ENCODE data around the gene ZNF394.
"Not testable (repeated sequence)": the region's sequence is repeated elsewhere in the genome, so short reads cannot be mapped to it uniquely, and the experiment has no call there.

The ZNF394 gene

GRCh38 chr7:99504281-99504602 is 4.2 kb upstream of the ZNF394 start:
- peak overlapping the region; percentile 77 for H3K4me3 ChIP-seq (ENCODE audit: low read depth, low read length)
- TF ChIP-seq CTCF (IDR thresholded peaks at IDR 0.05; ENCODE audit: borderline replicate concordance, insufficient read depth, low read depth, low read length): no peak

- not testable (repeated sequence) for H3K4me3 ChIP-seq (ENCODE audit: low read depth, low read length)
These were observed 1.2 kb upstream of the ZNF394 start for GRCh38 chr7:99501236-99501635.

GRCh38 chr7:99500637-99501009 is 542 bp upstream of the ZNF394 start:
- H3K4me3 ChIP-seq (ENCODE audit: low read depth, low read length): peak overlapping the region; percentile 93
- TF ChIP-seq CTCF (IDR thresholded peaks at IDR 0.05; ENCODE audit: borderline replicate concordance, insufficient read depth, low read depth, low read length): no peak

- peak overlapping the region; percentile 93 for H3K4me3 ChIP-seq (ENCODE audit: low read depth, low read length)
- TF ChIP-seq CTCF (IDR thresholded peaks at IDR 0.05; ENCODE audit: borderline replicate concordance, insufficient read depth, low read depth, low read length): no peak
These were observed 735 bp downstream of the ZNF394 start for GRCh38 chr7:99499371-99499720.

GRCh38 chr7:99498546-99498944 is 1.5 kb downstream of the ZNF394 start:
- peak overlapping the region; percentile 93 for H3K4me3 ChIP-seq (ENCODE audit: low read depth, low read length)
- TF ChIP-seq CTCF (IDR thresholded peaks at IDR 0.05; ENCODE audit: borderline replicate concordance, insufficient read depth, low read depth, low read length): no peak

- H3K4me3 ChIP-seq (ENCODE audit: low read depth, low read length): peak overlapping the region; percentile 93
- no peak for TF ChIP-seq CTCF (IDR thresholded peaks at IDR 0.05; ENCODE audit: borderline replicate concordance, insufficient read depth, low read depth, low read length)
These were observed 2.1 kb downstream of the ZNF394 start for GRCh38 chr7:99497766-99498545.

- H3K4me3 ChIP-seq (ENCODE audit: low read depth, low read length): no peak overlapping the region
- no peak for TF ChIP-seq CTCF (IDR thresholded peaks at IDR 0.05; ENCODE audit: borderline replicate concordance, insufficient read depth, low read depth, low read length)
These were observed 6.3 kb downstream of the ZNF394 start for GRCh38 chr7:99493823-99494222.

GRCh38 chr7:99490878-99491277 is 9.2 kb downstream of the ZNF394 start:
- no peak overlapping the region for H3K4me3 ChIP-seq (ENCODE audit: low read depth, low read length)
- TF ChIP-seq CTCF (IDR thresholded peaks at IDR 0.05; ENCODE audit: borderline replicate concordance, insufficient read depth, low read depth, low read length): no peak
